ENCODE data around the gene URI1. TPM values are rescaled to one million over a fixed set of nuclear protein-coding genes. Genes with fewer than 3 reads are reported as not detected.

URI1 gene
- total and polyA plus RNA-seq, 2 experiments from 2014 or later, result 49.7 to 49.9 TPM

DNA sequence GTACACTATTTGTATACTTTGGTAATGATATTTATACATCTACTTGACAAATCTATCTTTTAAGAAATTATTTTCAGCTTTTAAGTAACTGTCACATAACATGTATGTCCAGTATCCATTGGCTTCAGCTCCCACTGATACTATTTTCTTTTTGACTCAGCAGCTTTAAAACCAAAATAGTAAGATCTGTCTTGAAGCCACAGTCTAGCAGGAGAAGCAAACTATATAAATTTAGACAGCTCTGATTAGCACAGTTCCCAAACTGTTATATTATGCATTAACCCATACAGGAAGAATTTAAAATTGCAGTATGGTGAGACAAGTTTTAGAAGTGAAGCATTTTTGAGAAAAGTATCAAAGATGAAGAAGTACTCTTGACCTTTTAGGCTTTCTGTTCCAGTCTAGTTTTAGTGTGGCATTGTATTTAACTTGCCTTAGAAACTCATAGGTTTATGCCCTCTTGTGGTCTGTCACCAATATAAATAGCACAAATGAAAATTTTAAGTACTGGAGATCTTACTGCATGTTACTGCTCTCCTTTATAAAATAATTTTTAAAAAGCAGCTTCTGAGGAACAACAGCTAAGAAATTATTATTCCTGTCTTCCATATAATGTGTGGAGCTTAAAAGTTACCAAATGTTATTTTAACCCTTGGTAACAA, 24.7 kb downstream of the URI1 start:
- Histone ChIP-seq H3K27me3 (no peaks in the 10 kb centered on the region), H3K36me3 (no peaks in the 10 kb centered on the region), H3K4me1 (ENCODE audit: low read depth) (peaks cover 33% of the 10 kb centered on the region), H3K4me3 (no peak overlapping the region), H3K27ac (peak overlapping the region; percentile 6), H3K9me3 (ENCODE audit: low read depth) (no peaks in the 10 kb centered on the region)
- TF ChIP-seq, protein P1, sequence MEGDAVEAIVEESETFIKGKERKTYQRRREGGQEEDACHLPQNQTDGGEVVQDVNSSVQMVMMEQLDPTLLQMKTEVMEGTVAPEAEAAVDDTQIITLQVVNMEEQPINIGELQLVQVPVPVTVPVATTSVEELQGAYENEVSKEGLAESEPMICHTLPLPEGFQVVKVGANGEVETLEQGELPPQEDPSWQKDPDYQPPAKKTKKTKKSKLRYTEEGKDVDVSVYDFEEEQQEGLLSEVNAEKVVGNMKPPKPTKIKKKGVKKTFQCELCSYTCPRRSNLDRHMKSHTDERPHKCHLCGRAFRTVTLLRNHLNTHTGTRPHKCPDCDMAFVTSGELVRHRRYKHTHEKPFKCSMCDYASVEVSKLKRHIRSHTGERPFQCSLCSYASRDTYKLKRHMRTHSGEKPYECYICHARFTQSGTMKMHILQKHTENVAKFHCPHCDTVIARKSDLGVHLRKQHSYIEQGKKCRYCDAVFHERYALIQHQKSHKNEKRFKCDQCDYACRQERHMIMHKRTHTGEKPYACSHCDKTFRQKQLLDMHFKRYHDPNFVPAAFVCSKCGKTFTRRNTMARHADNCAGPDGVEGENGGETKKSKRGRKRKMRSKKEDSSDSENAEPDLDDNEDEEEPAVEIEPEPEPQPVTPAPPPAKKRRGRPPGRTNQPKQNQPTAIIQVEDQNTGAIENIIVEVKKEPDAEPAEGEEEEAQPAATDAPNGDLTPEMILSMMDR (IDR thresholded peaks at IDR 0.05; ENCODE audit: low read depth, low read length), result peak; percentile 25
- peak; percentile 15 to 31 for DNase-seq (ENCODE audit: low read depth in 1 of 2, low spot score in 1 of 2)

DNA sequence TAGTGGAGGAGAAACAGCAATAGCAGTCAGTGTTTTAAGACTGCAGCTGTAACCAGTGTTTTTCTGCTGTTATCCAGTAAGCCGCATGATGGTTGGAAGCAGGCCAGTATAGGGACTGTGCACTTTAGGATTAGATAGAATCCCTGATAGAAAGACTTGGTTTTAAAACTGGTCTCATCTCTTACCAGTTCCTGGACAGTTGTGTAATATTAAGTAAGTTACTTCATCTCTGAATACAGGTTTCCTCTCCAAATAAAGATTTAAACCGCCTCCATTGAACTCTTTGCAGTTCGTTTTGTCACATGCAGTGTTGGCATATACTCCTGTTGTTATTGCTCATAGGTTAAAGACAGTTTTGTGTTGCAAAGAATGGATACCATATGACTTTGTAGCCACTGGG, 25.6 kb downstream of the URI1 start:
- H3K27ac ChIP-seq, result peak overlapping the region; percentile 6
- no peaks in the 10 kb centered on the region for H3K9me3 ChIP-seq (ENCODE audit: low read depth)
- peaks cover 31% of the 10 kb centered on the region for H3K4me1 ChIP-seq (ENCODE audit: low read depth)
- no peaks in the 10 kb centered on the region for H3K36me3 ChIP-seq
- no peaks in the 10 kb centered on the region for H3K27me3 ChIP-seq
- peak in 1 of 2 donors; percentile 56 for DNase-seq (ENCODE audit: low read depth in 1 of 2, low spot score in 1 of 2)
- TF ChIP-seq, protein P1 (IDR thresholded peaks at IDR 0.05; ENCODE audit: low read depth, low read length), result no peak
- no peak overlapping the region for H3K4me3 ChIP-seq

DNA sequence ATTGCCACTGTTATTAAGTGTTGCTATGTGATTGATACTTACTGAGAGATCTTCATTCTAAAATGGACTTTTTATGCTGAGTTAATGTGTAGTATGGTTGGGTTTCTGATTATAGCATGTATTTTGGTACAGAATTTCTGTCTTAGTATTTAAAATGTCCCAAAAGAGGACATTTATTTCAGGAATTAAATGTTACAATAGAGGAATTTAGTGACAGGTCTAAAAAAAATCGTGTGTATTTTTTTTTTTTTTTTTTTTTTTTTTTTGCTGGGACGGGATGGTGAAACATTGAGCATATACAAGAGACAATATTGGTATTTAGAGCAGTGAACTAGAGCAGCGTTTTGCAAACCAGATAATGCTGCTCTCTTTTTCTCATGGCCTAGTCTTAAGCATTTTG, 27.9 kb downstream of the URI1 start:
- Histone ChIP-seq H3K27ac (no peak overlapping the region), H3K4me1 (ENCODE audit: low read depth) (peaks cover 19% of the 10 kb centered on the region), H3K27me3 (no peaks in the 10 kb centered on the region), H3K36me3 (no peaks in the 10 kb centered on the region), H3K9me3 (ENCODE audit: low read depth) (no peaks in the 10 kb centered on the region), H3K4me3 (no peak overlapping the region)
- TF ChIP-seq, protein P1 (IDR thresholded peaks at IDR 0.05; ENCODE audit: low read depth, low read length), result no peak
- DNase-seq (ENCODE audit: low read depth in 1 of 2, low spot score in 1 of 2), result no peak

DNA sequence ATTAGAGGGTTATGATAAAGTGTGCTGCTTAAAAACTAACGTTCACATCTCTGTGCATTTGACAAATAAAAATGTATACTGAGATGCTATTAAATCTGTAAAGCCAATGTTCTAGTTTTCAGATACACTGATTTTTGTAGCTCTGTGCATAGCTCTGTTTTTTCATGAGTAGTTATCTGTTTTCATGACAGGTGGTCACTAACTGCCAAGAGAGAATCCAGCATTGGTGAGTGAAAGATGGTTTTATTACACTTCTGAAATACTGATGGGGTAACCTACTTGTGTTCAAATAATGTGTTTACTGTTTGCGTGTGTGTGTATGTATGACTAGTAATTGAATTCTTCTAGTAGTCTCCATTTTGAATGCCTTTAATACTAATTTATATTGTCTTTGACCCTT, 29.0 kb downstream of the URI1 start:
- peaks cover 18% of the 10 kb centered on the region for H3K4me1 ChIP-seq (ENCODE audit: low read depth)
- TF ChIP-seq, protein P1 (IDR thresholded peaks at IDR 0.05; ENCODE audit: low read depth, low read length), result no peak
- no peaks in the 10 kb centered on the region for H3K9me3 ChIP-seq (ENCODE audit: low read depth)
- no peaks in the 10 kb centered on the region for H3K36me3 ChIP-seq
- H3K27me3 ChIP-seq, result no peaks in the 10 kb centered on the region
- H3K4me3 ChIP-seq, result no peak overlapping the region
- DNase-seq (ENCODE audit: low read depth in 1 of 2, low spot score in 1 of 2), result no peak
- H3K27ac ChIP-seq, result no peak overlapping the region

DNA sequence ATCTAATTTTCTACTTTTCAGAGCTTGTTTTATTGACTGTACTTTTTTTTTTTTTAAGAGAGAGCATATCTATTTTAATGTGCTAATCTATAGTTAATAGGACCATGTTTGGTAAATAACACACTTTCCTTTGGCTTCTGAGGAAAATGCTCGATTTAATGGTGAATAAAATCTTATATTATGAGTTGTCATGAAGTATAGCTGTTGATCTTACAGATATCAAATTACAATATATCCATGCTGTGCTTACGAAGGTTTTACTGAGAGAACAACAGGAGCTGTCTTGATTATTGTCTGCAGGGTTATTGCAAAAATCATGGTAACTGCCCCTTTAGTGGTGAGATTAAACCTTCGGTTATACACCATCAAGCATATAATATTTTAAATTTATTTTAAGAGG, 29.6 kb downstream of the URI1 start:
- DNase-seq (ENCODE audit: low read depth in 1 of 2, low spot score in 1 of 2), result no peak
- no peaks in the 10 kb centered on the region for H3K9me3 ChIP-seq (ENCODE audit: low read depth)
- H3K27ac ChIP-seq, result no peak overlapping the region
- H3K4me1 ChIP-seq (ENCODE audit: low read depth), result peaks cover 11% of the 10 kb centered on the region
- H3K4me3 ChIP-seq, result no peak overlapping the region
- TF ChIP-seq, protein P1 (IDR thresholded peaks at IDR 0.05; ENCODE audit: low read depth, low read length), result no peak
- H3K27me3 ChIP-seq, result no peaks in the 10 kb centered on the region
- H3K36me3 ChIP-seq, result no peaks in the 10 kb centered on the region

All from cardiac muscle cell (in vitro differentiated cells and primary cell).